GM23338 (cell line): ENCODE data around the gene WT1. TPM values are rescaled to one million over a fixed set of nuclear protein-coding genes. Genes with fewer than 3 reads are reported as not detected.

Experiments used
- ATAC-seq: fragments of 200-7000 bp; cut with Tn5 transposase; 3 replicates; pipeline ENCODE4 v1.9.1; 2020
- DNase-seq: peaks from one replicate; pipeline ENCODE4 v3.0.0-alpha.2; 2015; ENCODE audit warnings: low spot score
- H2AFZ ChIP-seq: fragments of 200-600 bp; sonication (generic); 2 replicates; pipeline ENCODE4 v1.8.0; 2016; ENCODE audit warnings: antibody characterized with exemption, mild to moderate bottlenecking, moderate library complexity
- H3F3A ChIP-seq: fragments of 200-600 bp; sonication (generic); replicated peaks from 2 replicates; pipeline ENCODE4 v1.8.0; 2017; ENCODE audit warnings: antibody characterized with exemption, mixed run types, low read depth
- H3K27ac ChIP-seq: fragments of 200-600 bp; sonication (generic); 2 replicates; pipeline ENCODE4 v1.6.1; 2016; ENCODE audit warnings: low read depth
- H3K27me3 ChIP-seq: fragments of 200-600 bp; sonication (generic); 2 replicates; pipeline ENCODE4 v1.8.0; 2016; ENCODE audit warnings: mild to moderate bottlenecking, mixed run types, moderate library complexity; ENCODE audit not compliant: insufficient read depth
- H3K36me3 ChIP-seq: fragments of 200-600 bp; sonication (generic); 2 replicates; pipeline ENCODE4 v1.8.0; 2016; ENCODE audit warnings: mild to moderate bottlenecking; ENCODE audit not compliant: insufficient read depth
- H3K4me1 ChIP-seq: fragments of 200-600 bp; sonication (generic); 2 replicates; pipeline ENCODE4 v1.8.0; 2016; ENCODE audit warnings: mild to moderate bottlenecking, moderate library complexity; ENCODE audit not compliant: insufficient read depth
- H3K4me2 ChIP-seq: fragments of 200-600 bp; sonication (generic); 2 replicates; pipeline ENCODE4 v1.7.1; 2017; ENCODE audit warnings: mixed run types
- H3K4me3 ChIP-seq: fragments of 200-600 bp; sonication (generic); 2 replicates; pipeline ENCODE4 v1.6.1; 2016; ENCODE audit warnings: mixed run types
- H3K79me2 ChIP-seq: fragments of 200-600 bp; sonication (generic); replicated peaks from 2 replicates; pipeline ENCODE4 v1.8.0; 2017; ENCODE audit warnings: mild to moderate bottlenecking; ENCODE audit not compliant: insufficient read depth
- H3K9me2 ChIP-seq: fragments of 200-600 bp; sonication (generic); 2 replicates; pipeline ENCODE4 v1.8.0; 2017; ENCODE audit not compliant: insufficient read depth
- H4K20me1 ChIP-seq: fragments of 200-600 bp; sonication (generic); replicated peaks from 2 replicates; pipeline ENCODE4 v1.8.0; 2017; ENCODE audit warnings: mild to moderate bottlenecking; ENCODE audit not compliant: insufficient read depth
- H3K27ac Mint-ChIP-seq: 2 replicates; pipeline ENCODE4 v1.8.0; 2020; ENCODE audit warnings: inconsistent platforms, mild to moderate bottlenecking, moderate library complexity, mixed read lengths
- H3K27me3 Mint-ChIP-seq: 3 replicates; pipeline ENCODE4 v1.8.0; 2022; ENCODE audit warnings: low read depth, mild to moderate bottlenecking, moderate library complexity, mixed read lengths, inconsistent platforms; ENCODE audit not compliant: insufficient read depth, poor library complexity
- H3K36me3 Mint-ChIP-seq: 3 replicates; pipeline ENCODE4 v1.8.0; 2021; ENCODE audit warnings: low read depth, mild to moderate bottlenecking, inconsistent platforms, moderate library complexity, mixed read lengths
- H3K4me1 Mint-ChIP-seq: 3 replicates; pipeline ENCODE4 v1.8.0; 2020; ENCODE audit warnings: mild to moderate bottlenecking, inconsistent platforms, mixed read lengths
- H3K4me3 Mint-ChIP-seq: 3 replicates; pipeline ENCODE4 v1.8.0; 2021; ENCODE audit warnings: moderate library complexity, mild to moderate bottlenecking, inconsistent platforms, mixed read lengths
- H3K9me3 Mint-ChIP-seq: 3 replicates; pipeline ENCODE4 v1.8.0; 2020; ENCODE audit warnings: moderate library complexity, mild to moderate bottlenecking, inconsistent platforms, mixed read lengths
- CREB1 ChIP-seq: fragments of 250-450 bp; sonication (Bioruptor Pico); IDR thresholded peaks from 2 replicates; pipeline ENCODE4 v1.5.0; 2020; ENCODE audit warnings: low read depth, mild to moderate bottlenecking, moderate library complexity
- CTCF ChIP-seq, 2 experiments: fragments of 200-600 bp in 1 of 2; sonication (generic) in 1 of 2; conservative IDR thresholded peaks; 2 replicates each; pipeline versions ENCODE4 v1.5.1 to v1.6.1; 2016 to 2017; ENCODE audit warnings: antibody characterized with exemption in 2 of 2, low read depth in 2 of 2, mild to moderate bottlenecking in 2 of 2, moderate library complexity in 1 of 2
- EZH2 ChIP-seq: fragments of 200-600 bp; sonication (generic); IDR thresholded peaks from one replicate; pipeline ENCODE4 v1.8.0; 2017; ENCODE audit warnings: antibody characterized with exemption, mild to moderate bottlenecking, low read depth; ENCODE audit not compliant: unreplicated experiment
- EZH2phosphoT487 ChIP-seq: fragments of 200-600 bp; sonication (generic); IDR thresholded peaks from one replicate; pipeline ENCODE4 v1.8.1; 2018; ENCODE audit warnings: antibody characterized with exemption; ENCODE audit not compliant: unreplicated experiment
- JUNB ChIP-seq: IDR thresholded peaks from one replicate; pipeline ENCODE4 v1.6.1; 2016; ENCODE audit warnings: antibody characterized with exemption; ENCODE audit not compliant: unreplicated experiment
- NANOG ChIP-seq: IDR thresholded peaks from 2 replicates; pipeline ENCODE4 v1.6.1; 2016; ENCODE audit warnings: antibody characterized with exemption, borderline replicate concordance
- STAT1 ChIP-seq: IDR thresholded peaks from one replicate; pipeline ENCODE4 v1.6.1; 2016; ENCODE audit warnings: antibody characterized with exemption; ENCODE audit not compliant: unreplicated experiment
- ZNF114 ChIP-seq: fragments of 250-450 bp; sonication (Bioruptor Pico); IDR thresholded peaks from 2 replicates; pipeline ENCODE4 v1.5.0; 2020; ENCODE audit warnings: mild to moderate bottlenecking, moderate library complexity
- ZNF331 ChIP-seq: fragments of 250-450 bp; sonication (Bioruptor Pico); IDR thresholded peaks from 2 replicates; pipeline ENCODE4 v1.5.0; 2020; ENCODE audit warnings: low read depth, mild to moderate bottlenecking, moderate library complexity
- polyA plus RNA-seq: library from polyadenylated mRNA; unstranded; fragments of >200 nt; fragmentation: Nextera tagmentation; extraction: Ambion mirVana; gene quantifications from 2 replicates; pipeline ENCODE4 v1.2.1, GENCODE V29; 2016
- total RNA-seq: library from RNA; depleted of rRNA; stranded (reverse); fragments of >200 nt; shearing (Covaris generic); gene quantifications from 2 replicates; pipeline ENCODE4 v1.2.3, GENCODE V29; 2014
- TF ChIP-seq, protein P1 (sequence below): IDR thresholded peaks from 2 replicates; pipeline ENCODE4 v1.6.1; 2016; ENCODE audit warnings: antibody characterized with exemption
- TF ChIP-seq, protein P2 (sequence below): fragments of 250-450 bp; sonication (Bioruptor Pico); IDR thresholded peaks from 2 replicates; pipeline ENCODE4 v1.5.0; 2020; ENCODE audit warnings: mild to moderate bottlenecking, moderate library complexity

Gene WT1
- total and polyA plus RNA-seq, 2 experiments from 2014 or later, result 0.21 TPM; not detected in 1

- TF ChIP-seq CTCF (conservative IDR thresholded peaks at IDR 0.05; ENCODE audit: low read depth in 2 of 2) (no peak), JUNB (no peak), EZH2 (no peak)
- TF ChIP-seq, protein P1, sequence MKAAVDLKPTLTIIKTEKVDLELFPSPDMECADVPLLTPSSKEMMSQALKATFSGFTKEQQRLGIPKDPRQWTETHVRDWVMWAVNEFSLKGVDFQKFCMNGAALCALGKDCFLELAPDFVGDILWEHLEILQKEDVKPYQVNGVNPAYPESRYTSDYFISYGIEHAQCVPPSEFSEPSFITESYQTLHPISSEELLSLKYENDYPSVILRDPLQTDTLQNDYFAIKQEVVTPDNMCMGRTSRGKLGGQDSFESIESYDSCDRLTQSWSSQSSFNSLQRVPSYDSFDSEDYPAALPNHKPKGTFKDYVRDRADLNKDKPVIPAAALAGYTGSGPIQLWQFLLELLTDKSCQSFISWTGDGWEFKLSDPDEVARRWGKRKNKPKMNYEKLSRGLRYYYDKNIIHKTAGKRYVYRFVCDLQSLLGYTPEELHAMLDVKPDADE, result no peak
Observed at GRCh38 chr11:32417806-32418205, 17.5 kb downstream of the WT1 start (continued).

GRCh38 chr11:32416301-32416700 is 19.0 kb downstream of the WT1 start:
- Histone ChIP-seq H3K36me3 (no peaks in the 10 kb centered on the region), H3K4me1 (peaks cover 17% of the 10 kb centered on the region), H3F3A (no peaks in the 10 kb centered on the region), H3K27ac (no peak overlapping the region), H2AFZ (no peak overlapping the region; the same call in 1 of the 2 replicates), H3K27me3 (no peaks in the 10 kb centered on the region; the same call in 1 of the 2 replicates), H3K4me2 (no peak overlapping the region), H3K79me2 (no peaks in the 10 kb centered on the region), H4K20me1 (no peaks in the 10 kb centered on the region), H3K9me2 (peaks cover 7% of the 10 kb centered on the region; the same call in 1 of the 2 replicates), H3K4me3 (no peak overlapping the region)
- peaks cover 8% of the 10 kb centered on the region for H3K27me3 Mint-ChIP-seq
- no peak overlapping the region for H3K4me3 Mint-ChIP-seq
- ATAC-seq (no peak), DNase-seq (no peak)
- no peaks in the 10 kb centered on the region for H3K9me3 Mint-ChIP-seq
- no peaks in the 10 kb centered on the region for H3K36me3 Mint-ChIP-seq
- peaks cover 23% of the 10 kb centered on the region for H3K4me1 Mint-ChIP-seq
- no peak overlapping the region for H3K27ac Mint-ChIP-seq
- TF ChIP-seq, protein P2, sequence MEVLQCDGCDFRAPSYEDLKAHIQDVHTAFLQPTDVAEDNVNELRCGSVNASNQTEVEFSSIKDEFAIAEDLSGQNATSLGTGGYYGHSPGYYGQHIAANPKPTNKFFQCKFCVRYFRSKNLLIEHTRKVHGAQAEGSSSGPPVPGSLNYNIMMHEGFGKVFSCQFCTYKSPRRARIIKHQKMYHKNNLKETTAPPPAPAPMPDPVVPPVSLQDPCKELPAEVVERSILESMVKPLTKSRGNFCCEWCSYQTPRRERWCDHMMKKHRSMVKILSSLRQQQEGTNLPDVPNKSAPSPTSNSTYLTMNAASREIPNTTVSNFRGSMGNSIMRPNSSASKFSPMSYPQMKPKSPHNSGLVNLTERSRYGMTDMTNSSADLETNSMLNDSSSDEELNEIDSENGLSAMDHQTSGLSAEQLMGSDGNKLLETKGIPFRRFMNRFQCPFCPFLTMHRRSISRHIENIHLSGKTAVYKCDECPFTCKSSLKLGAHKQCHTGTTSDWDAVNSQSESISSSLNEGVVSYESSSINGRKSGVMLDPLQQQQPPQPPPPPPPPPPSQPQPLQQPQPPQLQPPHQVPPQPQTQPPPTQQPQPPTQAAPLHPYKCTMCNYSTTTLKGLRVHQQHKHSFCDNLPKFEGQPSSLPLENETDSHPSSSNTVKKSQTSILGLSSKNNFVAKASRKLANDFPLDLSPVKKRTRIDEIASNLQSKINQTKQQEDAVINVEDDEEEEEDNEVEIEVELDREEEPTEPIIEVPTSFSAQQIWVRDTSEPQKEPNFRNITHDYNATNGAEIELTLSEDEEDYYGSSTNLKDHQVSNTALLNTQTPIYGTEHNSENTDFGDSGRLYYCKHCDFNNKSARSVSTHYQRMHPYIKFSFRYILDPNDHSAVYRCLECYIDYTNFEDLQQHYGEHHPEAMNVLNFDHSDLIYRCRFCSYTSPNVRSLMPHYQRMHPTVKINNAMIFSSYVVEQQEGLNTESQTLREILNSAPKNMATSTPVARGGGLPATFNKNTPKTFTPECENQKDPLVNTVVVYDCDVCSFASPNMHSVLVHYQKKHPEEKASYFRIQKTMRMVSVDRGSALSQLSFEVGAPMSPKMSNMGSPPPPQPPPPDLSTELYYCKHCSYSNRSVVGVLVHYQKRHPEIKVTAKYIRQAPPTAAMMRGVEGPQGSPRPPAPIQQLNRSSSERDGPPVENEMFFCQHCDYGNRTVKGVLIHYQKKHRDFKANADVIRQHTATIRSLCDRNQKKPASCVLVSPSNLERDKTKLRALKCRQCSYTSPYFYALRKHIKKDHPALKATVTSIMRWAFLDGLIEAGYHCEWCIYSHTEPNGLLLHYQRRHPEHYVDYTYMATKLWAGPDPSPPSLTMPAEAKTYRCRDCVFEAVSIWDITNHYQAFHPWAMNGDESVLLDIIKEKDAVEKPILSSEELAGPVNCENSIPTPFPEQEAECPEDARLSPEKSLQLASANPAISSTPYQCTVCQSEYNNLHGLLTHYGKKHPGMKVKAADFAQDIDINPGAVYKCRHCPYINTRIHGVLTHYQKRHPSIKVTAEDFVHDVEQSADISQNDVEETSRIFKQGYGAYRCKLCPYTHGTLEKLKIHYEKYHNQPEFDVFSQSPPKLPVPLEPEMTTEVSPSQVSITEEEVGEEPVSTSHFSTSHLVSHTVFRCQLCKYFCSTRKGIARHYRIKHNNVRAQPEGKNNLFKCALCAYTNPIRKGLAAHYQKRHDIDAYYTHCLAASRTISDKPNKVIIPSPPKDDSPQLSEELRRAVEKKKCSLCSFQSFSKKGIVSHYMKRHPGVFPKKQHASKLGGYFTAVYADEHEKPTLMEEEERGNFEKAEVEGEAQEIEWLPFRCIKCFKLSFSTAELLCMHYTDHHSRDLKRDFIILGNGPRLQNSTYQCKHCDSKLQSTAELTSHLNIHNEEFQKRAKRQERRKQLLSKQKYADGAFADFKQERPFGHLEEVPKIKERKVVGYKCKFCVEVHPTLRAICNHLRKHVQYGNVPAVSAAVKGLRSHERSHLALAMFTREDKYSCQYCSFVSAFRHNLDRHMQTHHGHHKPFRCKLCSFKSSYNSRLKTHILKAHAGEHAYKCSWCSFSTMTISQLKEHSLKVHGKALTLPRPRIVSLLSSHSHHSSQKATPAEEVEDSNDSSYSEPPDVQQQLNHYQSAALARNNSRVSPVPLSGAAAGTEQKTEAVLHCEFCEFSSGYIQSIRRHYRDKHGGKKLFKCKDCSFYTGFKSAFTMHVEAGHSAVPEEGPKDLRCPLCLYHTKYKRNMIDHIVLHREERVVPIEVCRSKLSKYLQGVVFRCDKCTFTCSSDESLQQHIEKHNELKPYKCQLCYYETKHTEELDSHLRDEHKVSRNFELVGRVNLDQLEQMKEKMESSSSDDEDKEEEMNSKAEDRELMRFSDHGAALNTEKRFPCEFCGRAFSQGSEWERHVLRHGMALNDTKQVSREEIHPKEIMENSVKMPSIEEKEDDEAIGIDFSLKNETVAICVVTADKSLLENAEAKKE, result no peak
- TF ChIP-seq ZNF331 (CRISPR knock-in tag) (no peak), JUNB (no peak), EZH2 (no peak), ZNF114 (no peak), NANOG (no peak), STAT1 (no peak), CREB1 (no peak), EZH2phosphoT487 (no peak), CTCF (conservative IDR thresholded peaks at IDR 0.05; ENCODE audit: low read depth in 2 of 2) (no peak)
- TF ChIP-seq, protein P1, result no peak
